ENCODE data around the gene HPSE2. TPM values are rescaled to one million over a fixed set of nuclear protein-coding genes. Genes with fewer than 3 reads are reported as not detected.

Gene HPSE2
- total RNA-seq, 1 donor from 2014 or later = not detected

DNA sequence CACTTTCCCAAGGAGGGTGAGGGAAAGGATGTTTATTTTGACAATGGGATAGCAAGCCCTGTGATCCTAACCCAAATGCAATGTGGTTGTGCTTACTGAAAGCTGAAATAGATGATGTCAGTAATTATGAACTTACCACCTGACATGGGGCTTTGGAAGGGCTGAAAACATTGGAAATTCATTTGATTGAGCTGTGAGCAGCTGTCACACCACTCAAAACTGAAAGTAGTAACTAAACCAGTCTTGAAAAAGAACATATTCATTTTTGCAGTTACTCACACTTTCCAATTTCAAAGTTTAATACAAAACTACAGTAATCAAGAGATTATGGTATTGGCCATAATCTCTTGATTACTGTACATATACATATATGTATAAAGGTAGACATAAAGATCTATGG lies 633.4 kb downstream of the HPSE2 start:
- no peak for DNase-seq
- H3K4me3 Mint-ChIP-seq = no peak overlapping the region
- no peaks in the 10 kb centered on the region for H3K9me3 Mint-ChIP-seq
- intact Hi-C loops (cut with micrococcal nuclease) = no loop called here
- no peaks in the 10 kb centered on the region for H3K36me3 Mint-ChIP-seq (ENCODE audit: low read depth)
- H3K27me3 Mint-ChIP-seq = peaks cover 5% of the 10 kb centered on the region
- no peaks in the 10 kb centered on the region for H3K4me1 Mint-ChIP-seq
- H3K27ac Mint-ChIP-seq = no peak overlapping the region

DNA sequence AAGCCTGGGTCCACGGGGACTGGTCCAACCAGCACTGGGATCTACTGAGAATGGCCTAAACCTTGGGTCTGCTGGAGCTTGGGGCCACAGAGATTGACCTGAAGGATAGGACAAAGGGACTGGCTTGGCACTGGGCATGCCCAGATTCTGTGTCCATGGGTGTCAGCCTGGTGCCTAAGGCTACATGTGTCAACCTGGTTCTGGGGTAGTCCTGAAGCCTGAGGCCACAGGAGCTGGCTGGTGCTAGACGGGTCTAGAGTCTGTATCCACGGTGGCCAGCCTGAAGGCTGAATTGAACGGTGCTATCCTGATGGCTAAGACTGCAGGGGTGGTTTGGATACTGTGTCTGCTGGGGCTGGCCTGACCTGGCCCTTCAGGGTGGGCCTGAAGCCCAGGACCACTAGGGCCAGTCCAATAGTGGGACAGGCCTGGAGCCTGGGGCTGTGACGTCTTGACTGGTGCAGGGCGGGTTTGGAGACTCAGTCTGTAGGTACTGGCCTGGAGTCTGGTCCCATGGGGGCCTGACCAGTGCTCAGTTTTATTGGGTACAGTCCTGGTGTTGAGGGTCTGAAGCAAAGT lies 636.5 kb downstream of the HPSE2 start:
- H3K9me3 Mint-ChIP-seq = peaks cover 3% of the 10 kb centered on the region
- H3K27ac Mint-ChIP-seq = no peak overlapping the region
- H3K36me3 Mint-ChIP-seq (ENCODE audit: low read depth) = no peaks in the 10 kb centered on the region
- no peaks in the 10 kb centered on the region for H3K27me3 Mint-ChIP-seq
- DNase-seq = no peak
- no peaks in the 10 kb centered on the region for H3K4me1 Mint-ChIP-seq
- intact Hi-C loops (cut with micrococcal nuclease) = no loop called here
- no peak overlapping the region for H3K4me3 Mint-ChIP-seq

DNA sequence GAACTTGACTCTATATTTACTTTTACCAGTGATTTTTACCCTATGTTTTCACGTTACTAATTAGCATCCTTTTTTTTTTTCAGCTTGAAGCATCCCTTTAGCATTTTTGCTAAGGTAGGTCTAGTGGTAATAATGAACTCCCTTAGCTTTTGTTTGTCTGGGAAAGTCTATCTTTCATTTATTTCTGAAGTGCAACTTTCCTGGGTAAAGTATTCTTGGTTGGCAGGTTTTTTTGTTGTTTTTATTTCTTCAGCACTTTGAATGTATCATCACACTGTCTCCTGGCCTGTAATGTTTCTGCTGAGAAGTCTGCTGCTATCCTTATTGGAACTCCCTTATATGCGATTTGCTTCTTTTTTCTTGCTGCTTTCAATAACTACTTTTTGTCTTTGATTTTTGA lies 639.2 kb downstream of the HPSE2 start:
- no peak for DNase-seq
- Mint-ChIP-seq H3K4me1 (no peaks in the 10 kb centered on the region), H3K36me3 (ENCODE audit: low read depth) (no peaks in the 10 kb centered on the region), H3K9me3 (peaks cover 3% of the 10 kb centered on the region), H3K27me3 (no peaks in the 10 kb centered on the region), H3K4me3 (no peak overlapping the region), H3K27ac (no peak overlapping the region)
- intact Hi-C loops (cut with micrococcal nuclease) = no loop called here

GRCh38 chr10:98589691-98590090 lies 646.0 kb downstream of the HPSE2 start:
- H3K9me3 Mint-ChIP-seq = no peaks in the 10 kb centered on the region
- H3K4me3 Mint-ChIP-seq = no peak overlapping the region
- no peak overlapping the region for H3K27ac Mint-ChIP-seq
- no peaks in the 10 kb centered on the region for H3K4me1 Mint-ChIP-seq
- DNase-seq = no peak
- H3K27me3 Mint-ChIP-seq = peaks cover 5% of the 10 kb centered on the region
- intact Hi-C loops (cut with micrococcal nuclease) = no loop called here
- H3K36me3 Mint-ChIP-seq (ENCODE audit: low read depth) = no peaks in the 10 kb centered on the region

GRCh38 chr10:98589007-98589406 lies 646.6 kb downstream of the HPSE2 start:
- DNase-seq = no peak
- peaks cover 5% of the 10 kb centered on the region for H3K27me3 Mint-ChIP-seq
- H3K4me3 Mint-ChIP-seq = no peak overlapping the region
- no peaks in the 10 kb centered on the region for H3K9me3 Mint-ChIP-seq
- no peak overlapping the region for H3K27ac Mint-ChIP-seq
- intact Hi-C loops (cut with micrococcal nuclease) = no loop called here
- H3K4me1 Mint-ChIP-seq = no peaks in the 10 kb centered on the region
- no peaks in the 10 kb centered on the region for H3K36me3 Mint-ChIP-seq (ENCODE audit: low read depth)

- Mint-ChIP-seq H3K4me3 (no peak overlapping the region), H3K27me3 (peaks cover 8% of the 10 kb centered on the region), H3K27ac (no peak overlapping the region), H3K4me1 (no peaks in the 10 kb centered on the region), H3K36me3 (ENCODE audit: low read depth) (no peaks in the 10 kb centered on the region), H3K9me3 (no peaks in the 10 kb centered on the region)
- intact Hi-C loops (cut with micrococcal nuclease) = no loop called here
- DNase-seq = no peak
Measured at GRCh38 chr10:98587156-98587837, 648.4 kb downstream of the HPSE2 start.

DNA sequence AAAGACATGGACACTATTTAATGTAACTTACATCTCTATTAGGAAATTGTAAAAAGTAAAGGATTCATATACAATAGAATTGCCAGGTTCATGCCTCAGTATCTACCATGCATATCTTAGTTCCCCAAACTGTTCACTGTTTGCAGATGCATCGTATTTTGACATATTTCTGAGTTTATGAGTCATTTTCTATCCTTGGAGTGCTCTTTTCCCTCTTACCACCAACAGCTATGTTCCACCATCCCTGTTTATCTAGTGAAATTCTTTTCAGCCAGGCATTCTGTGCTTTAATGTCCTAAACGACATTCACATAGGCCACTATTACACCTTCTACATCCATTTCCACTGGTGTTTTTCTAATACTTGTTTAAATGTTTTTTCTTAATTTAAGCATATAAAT lies 649.6 kb downstream of the HPSE2 start:
- no peak for DNase-seq
- H3K9me3 Mint-ChIP-seq = no peaks in the 10 kb centered on the region
- no peak overlapping the region for H3K27ac Mint-ChIP-seq
- H3K4me3 Mint-ChIP-seq = no peak overlapping the region
- H3K36me3 Mint-ChIP-seq (ENCODE audit: low read depth) = no peaks in the 10 kb centered on the region
- intact Hi-C loops (cut with micrococcal nuclease) = no loop called here
- no peaks in the 10 kb centered on the region for H3K4me1 Mint-ChIP-seq
- peaks cover 8% of the 10 kb centered on the region for H3K27me3 Mint-ChIP-seq

GRCh38 chr10:98582363-98582762 lies 653.3 kb downstream of the HPSE2 start:
- no peaks in the 10 kb centered on the region for H3K9me3 Mint-ChIP-seq
- no peak overlapping the region for H3K4me3 Mint-ChIP-seq
- no peak overlapping the region for H3K27ac Mint-ChIP-seq
- H3K36me3 Mint-ChIP-seq (ENCODE audit: low read depth) = no peaks in the 10 kb centered on the region
- H3K27me3 Mint-ChIP-seq = peaks cover 16% of the 10 kb centered on the region
- no peak for DNase-seq
- intact Hi-C loops (cut with micrococcal nuclease) = no loop called here
- no peaks in the 10 kb centered on the region for H3K4me1 Mint-ChIP-seq

DNA sequence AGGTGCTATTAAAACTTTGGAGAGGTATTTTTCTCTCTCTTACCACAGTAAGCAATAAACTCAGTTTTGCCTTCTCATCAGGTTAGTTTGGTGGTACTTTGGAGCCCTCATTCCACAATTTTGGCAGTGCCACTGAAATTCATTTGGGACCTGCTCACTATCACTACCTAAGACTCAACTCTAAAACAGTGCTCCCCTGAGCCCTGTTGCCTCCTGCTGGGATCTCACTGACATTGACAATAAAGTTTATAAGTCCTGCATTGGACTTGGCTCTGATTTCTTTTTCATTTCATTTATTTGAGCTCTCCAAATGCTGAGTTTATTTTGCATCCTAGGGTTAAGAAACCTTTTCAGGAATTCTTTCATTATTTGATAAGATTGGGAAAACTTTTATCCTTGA lies 658.1 kb downstream of the HPSE2 start:
- H3K27me3 Mint-ChIP-seq = peaks cover 18% of the 10 kb centered on the region
- H3K4me3 Mint-ChIP-seq = no peak overlapping the region
- no peaks in the 10 kb centered on the region for H3K4me1 Mint-ChIP-seq
- no peaks in the 10 kb centered on the region for H3K36me3 Mint-ChIP-seq (ENCODE audit: low read depth)
- no peaks in the 10 kb centered on the region for H3K9me3 Mint-ChIP-seq
- intact Hi-C loops (cut with micrococcal nuclease) = no loop called here
- no peak for DNase-seq
- no peak overlapping the region for H3K27ac Mint-ChIP-seq

DNA sequence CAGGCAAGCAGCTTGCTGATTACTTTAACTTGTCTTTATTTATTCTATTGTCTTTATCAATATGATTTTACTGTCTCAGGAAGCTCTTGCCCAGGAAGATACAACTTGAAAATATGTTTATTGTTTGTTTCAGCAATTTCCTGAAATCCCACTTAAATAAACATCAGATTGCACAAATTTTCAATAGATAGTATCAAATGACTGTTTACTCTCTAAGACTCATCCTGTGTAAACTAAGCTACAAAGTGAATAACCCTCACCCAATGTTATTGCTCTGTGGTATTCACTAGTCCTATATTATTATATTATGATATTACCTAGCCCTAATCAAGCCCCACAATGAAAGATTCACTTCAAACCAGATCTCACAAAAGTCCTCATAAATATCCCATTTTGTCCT lies 658.5 kb downstream of the HPSE2 start:
- no peak for DNase-seq
- peaks cover 18% of the 10 kb centered on the region for H3K27me3 Mint-ChIP-seq
- H3K27ac Mint-ChIP-seq = no peak overlapping the region
- no peak overlapping the region for H3K4me3 Mint-ChIP-seq
- intact Hi-C loops (cut with micrococcal nuclease) = no loop called here
- H3K4me1 Mint-ChIP-seq = no peaks in the 10 kb centered on the region
- H3K9me3 Mint-ChIP-seq = no peaks in the 10 kb centered on the region
- H3K36me3 Mint-ChIP-seq (ENCODE audit: low read depth) = no peaks in the 10 kb centered on the region

- no peak for DNase-seq
- H3K4me3 Mint-ChIP-seq = no peak overlapping the region
- H3K9me3 Mint-ChIP-seq = no peaks in the 10 kb centered on the region
- H3K27me3 Mint-ChIP-seq = peaks cover 18% of the 10 kb centered on the region
- no peak overlapping the region for H3K27ac Mint-ChIP-seq
- no peaks in the 10 kb centered on the region for H3K4me1 Mint-ChIP-seq
- intact Hi-C loops (cut with micrococcal nuclease) = no loop called here
- no peaks in the 10 kb centered on the region for H3K36me3 Mint-ChIP-seq (ENCODE audit: low read depth)
Measured at GRCh38 chr10:98576096-98576495, 659.6 kb downstream of the HPSE2 start.

DNA sequence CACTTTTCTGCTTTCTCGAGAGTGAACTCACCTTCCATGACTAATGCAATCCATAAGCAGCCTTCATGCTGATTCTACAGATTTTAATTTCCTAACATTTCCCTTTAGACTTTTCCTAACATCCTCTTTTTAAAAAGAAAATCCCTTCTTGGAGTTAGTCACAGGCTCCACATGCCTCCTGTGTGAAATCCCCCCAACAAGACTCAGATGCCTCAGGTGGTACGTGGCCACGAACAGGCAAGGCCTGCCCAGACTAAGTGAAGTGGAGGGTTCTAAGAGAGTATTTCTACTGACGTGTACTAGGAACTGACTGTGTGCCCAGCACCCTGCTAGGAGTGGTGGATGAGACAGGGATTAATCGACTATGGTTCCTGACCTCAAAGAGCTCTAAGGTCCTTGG lies 663.1 kb downstream of the HPSE2 start:
- no peaks in the 10 kb centered on the region for H3K4me1 Mint-ChIP-seq
- no peaks in the 10 kb centered on the region for H3K9me3 Mint-ChIP-seq
- no peak overlapping the region for H3K27ac Mint-ChIP-seq
- no peaks in the 10 kb centered on the region for H3K36me3 Mint-ChIP-seq (ENCODE audit: low read depth)
- H3K27me3 Mint-ChIP-seq = peaks cover 5% of the 10 kb centered on the region
- intact Hi-C loops (cut with micrococcal nuclease) = no loop called here
- no peak overlapping the region for H3K4me3 Mint-ChIP-seq
- no peak for DNase-seq

DNA sequence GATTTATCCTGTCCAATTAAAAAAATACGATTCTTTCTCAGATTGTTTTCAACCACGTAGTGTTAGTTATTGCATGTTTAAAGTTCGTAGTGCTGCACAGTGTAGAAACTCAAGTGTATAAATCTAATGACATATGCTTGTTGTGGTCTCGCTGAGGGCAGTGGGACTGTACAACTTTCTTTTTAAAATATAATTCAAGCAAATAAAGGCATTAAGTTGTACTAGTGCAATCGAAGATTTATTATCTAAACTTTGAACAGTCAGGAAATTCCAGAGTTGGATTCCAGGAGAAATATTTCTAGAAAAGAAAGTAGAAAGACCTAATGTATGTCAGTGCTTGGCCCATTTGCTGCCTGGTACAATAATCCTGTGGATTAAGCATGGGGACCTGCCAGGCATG lies 664.8 kb downstream of the HPSE2 start:
- H3K36me3 Mint-ChIP-seq (ENCODE audit: low read depth) = no peaks in the 10 kb centered on the region
- H3K27me3 Mint-ChIP-seq = peaks cover 3% of the 10 kb centered on the region
- H3K4me1 Mint-ChIP-seq = no peaks in the 10 kb centered on the region
- no peak for DNase-seq
- intact Hi-C loops (cut with micrococcal nuclease) = no loop called here
- no peak overlapping the region for H3K27ac Mint-ChIP-seq
- H3K4me3 Mint-ChIP-seq = no peak overlapping the region
- H3K9me3 Mint-ChIP-seq = no peaks in the 10 kb centered on the region

DNA sequence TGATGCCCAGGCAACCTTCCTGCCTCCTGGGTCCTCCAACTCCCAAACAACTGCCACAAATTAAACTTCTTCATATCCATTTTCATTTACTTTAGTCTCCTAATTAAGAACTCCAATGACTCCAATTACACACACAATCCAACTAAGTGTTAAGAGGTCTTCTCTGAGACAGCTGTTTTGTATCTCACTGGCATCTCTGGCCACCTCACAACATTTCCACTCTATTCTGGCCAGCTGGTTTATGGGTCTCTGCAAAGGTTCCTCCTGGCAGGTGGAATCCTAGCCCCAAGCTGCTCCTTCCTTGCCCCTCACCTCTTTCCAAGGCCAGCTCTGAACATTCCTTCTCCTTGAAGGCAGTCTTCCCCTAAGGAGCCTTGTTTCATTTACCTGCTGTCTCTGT lies 665.8 kb downstream of the HPSE2 start:
- H3K27ac Mint-ChIP-seq = no peak overlapping the region
- no peaks in the 10 kb centered on the region for H3K36me3 Mint-ChIP-seq (ENCODE audit: low read depth)
- intact Hi-C loops (cut with micrococcal nuclease) = no loop called here
- H3K4me1 Mint-ChIP-seq = no peaks in the 10 kb centered on the region
- DNase-seq = no peak
- peaks cover 6% of the 10 kb centered on the region for H3K27me3 Mint-ChIP-seq
- H3K4me3 Mint-ChIP-seq = no peak overlapping the region
- H3K9me3 Mint-ChIP-seq = no peaks in the 10 kb centered on the region

GRCh38 chr10:98568551-98568950 lies 667.1 kb downstream of the HPSE2 start:
- intact Hi-C loops (cut with micrococcal nuclease) = no loop called here
- no peak overlapping the region for H3K4me3 Mint-ChIP-seq
- no peaks in the 10 kb centered on the region for H3K36me3 Mint-ChIP-seq (ENCODE audit: low read depth)
- H3K9me3 Mint-ChIP-seq = no peaks in the 10 kb centered on the region
- no peak overlapping the region for H3K27ac Mint-ChIP-seq
- peaks cover 7% of the 10 kb centered on the region for H3K27me3 Mint-ChIP-seq
- no peak for DNase-seq
- no peaks in the 10 kb centered on the region for H3K4me1 Mint-ChIP-seq

All from activated CD4-positive, alpha-beta T cell treated with anti-CD3 and anti-CD28 coated beads, Interleukin-2, amount 10 ng/mL, durations not matched to agents 24 days and 14 days (primary cell).